WERI-Rb-1 (cell line): Measurements from ENCODE around the gene BPNT1.

ENCODE experiments used
- DNase-seq: peaks from one replicate; pipeline ENCODE4 v3.0.0-alpha.2; 2020
- H3K27ac ChIP-seq: fragments of 250-450 bp; sonication (Bioruptor Pico); 2 replicates; pipeline ENCODE4 v1.5.1; 2020; ENCODE audit warnings: mild to moderate bottlenecking, moderate library complexity
- H3K27me3 ChIP-seq: fragments of 250-450 bp; sonication (Bioruptor Pico); 2 replicates; pipeline ENCODE4 v1.5.1; 2021; ENCODE audit warnings: mild to moderate bottlenecking, low read depth, moderate library complexity; ENCODE audit not compliant: insufficient read depth, severe bottlenecking
- H3K36me3 ChIP-seq: fragments of 250-450 bp; sonication (Bioruptor Pico); 2 replicates; pipeline ENCODE4 v1.5.1; 2020; ENCODE audit warnings: mild to moderate bottlenecking, moderate library complexity
- H3K4me3 ChIP-seq: 2 replicates; pipeline ENCODE4 v1.5.1; 2011; ENCODE audit warnings: low read depth, mild to moderate bottlenecking, control low read depth, low read length
- H3K9me3 ChIP-seq: fragments of 250-450 bp; sonication (Bioruptor Pico); 2 replicates; pipeline ENCODE4 v1.5.1; 2021; ENCODE audit warnings: mild to moderate bottlenecking, moderate library complexity; ENCODE audit not compliant: severe bottlenecking
- TF ChIP-seq, protein P1 (sequence below): IDR thresholded peaks from 2 replicates; pipeline ENCODE4 v1.5.1; 2011; ENCODE audit warnings: low read depth, mild to moderate bottlenecking, control low read depth, inconsistent platforms, low read length

The BPNT1 gene

DNA sequence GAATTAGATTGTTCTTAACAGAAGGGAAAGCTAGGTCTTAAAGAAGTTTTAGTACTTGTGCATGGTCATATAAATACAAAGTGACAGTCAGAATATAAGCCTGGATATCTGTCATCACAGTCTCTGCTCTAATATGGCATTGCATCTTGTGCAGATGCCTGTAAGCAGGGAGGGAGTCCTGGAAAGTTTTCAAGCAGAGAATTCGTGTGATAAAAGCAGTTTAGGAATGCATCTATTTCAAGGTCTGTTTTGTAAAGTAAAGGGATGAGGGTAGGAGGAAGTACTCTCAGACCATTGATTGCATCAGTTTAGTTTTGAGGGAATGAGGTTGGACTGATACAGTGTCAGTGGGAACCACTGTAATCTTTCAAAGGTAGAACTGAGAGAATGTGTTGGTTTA lies 35.0 kb upstream of the BPNT1 start:
- Histone ChIP-seq H3K27ac (no peak overlapping the region), H3K27me3 (no peaks in the 10 kb centered on the region), H3K36me3 (peaks cover 18% of the 10 kb centered on the region), H3K4me3 (no peak overlapping the region), H3K9me3 (no peaks in the 10 kb centered on the region)
- TF ChIP-seq, protein P1, sequence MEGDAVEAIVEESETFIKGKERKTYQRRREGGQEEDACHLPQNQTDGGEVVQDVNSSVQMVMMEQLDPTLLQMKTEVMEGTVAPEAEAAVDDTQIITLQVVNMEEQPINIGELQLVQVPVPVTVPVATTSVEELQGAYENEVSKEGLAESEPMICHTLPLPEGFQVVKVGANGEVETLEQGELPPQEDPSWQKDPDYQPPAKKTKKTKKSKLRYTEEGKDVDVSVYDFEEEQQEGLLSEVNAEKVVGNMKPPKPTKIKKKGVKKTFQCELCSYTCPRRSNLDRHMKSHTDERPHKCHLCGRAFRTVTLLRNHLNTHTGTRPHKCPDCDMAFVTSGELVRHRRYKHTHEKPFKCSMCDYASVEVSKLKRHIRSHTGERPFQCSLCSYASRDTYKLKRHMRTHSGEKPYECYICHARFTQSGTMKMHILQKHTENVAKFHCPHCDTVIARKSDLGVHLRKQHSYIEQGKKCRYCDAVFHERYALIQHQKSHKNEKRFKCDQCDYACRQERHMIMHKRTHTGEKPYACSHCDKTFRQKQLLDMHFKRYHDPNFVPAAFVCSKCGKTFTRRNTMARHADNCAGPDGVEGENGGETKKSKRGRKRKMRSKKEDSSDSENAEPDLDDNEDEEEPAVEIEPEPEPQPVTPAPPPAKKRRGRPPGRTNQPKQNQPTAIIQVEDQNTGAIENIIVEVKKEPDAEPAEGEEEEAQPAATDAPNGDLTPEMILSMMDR = no peak
- DNase-seq = no peak

DNA sequence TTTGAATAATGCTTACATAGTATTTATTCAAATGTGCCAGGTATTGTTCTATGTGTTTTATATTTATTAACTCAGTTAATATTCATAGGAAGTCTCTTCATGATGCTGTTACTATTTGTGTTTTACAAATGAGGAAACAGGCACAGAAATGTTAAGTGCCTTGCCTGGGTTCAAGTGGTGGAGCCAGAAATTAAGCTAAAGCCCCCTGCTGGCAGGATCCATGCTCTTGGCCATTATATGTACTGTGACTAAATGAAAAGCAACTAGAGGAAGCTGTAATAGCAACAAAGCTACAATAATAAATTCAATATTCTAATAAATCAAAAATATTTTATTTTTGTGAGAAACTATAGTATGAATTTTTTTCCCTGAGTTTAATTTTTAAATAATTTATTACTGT lies 34.3 kb upstream of the BPNT1 start:
- Histone ChIP-seq H3K36me3 (peaks cover 15% of the 10 kb centered on the region), H3K27me3 (no peaks in the 10 kb centered on the region), H3K9me3 (no peaks in the 10 kb centered on the region), H3K4me3 (no peak overlapping the region), H3K27ac (no peak overlapping the region)
- DNase-seq = peak; percentile 53
- TF ChIP-seq, protein P1 = peak; percentile 57

DNA sequence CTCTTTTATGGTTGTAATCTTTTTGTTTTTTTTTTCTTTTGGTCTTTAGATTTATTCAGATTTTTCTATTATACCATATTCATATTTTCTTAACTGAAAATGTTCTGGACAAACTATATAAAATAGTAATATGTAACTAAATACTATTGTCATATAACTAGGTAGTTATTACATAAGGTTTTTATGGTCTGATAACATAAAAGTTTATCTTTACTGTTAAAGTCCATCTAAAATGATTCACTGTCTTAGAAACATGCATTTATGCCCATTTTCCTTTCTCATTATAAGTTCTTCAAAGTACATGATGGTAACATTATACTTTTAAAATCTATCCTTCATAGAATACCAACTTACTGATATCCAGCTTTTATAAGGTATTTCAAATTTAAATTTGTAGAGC lies 33.5 kb upstream of the BPNT1 start:
- no peaks in the 10 kb centered on the region for H3K9me3 ChIP-seq
- H3K27me3 ChIP-seq = no peaks in the 10 kb centered on the region
- no peak overlapping the region for H3K27ac ChIP-seq
- TF ChIP-seq, protein P1 = no peak
- peaks cover 17% of the 10 kb centered on the region for H3K36me3 ChIP-seq
- DNase-seq = no peak
- no peak overlapping the region for H3K4me3 ChIP-seq

GRCh38 chr1:220121791-220122530 lies 32.4 kb upstream of the BPNT1 start:
- no peaks in the 10 kb centered on the region for H3K9me3 ChIP-seq
- TF ChIP-seq, protein P1 = no peak
- DNase-seq = no peak
- no peak overlapping the region for H3K27ac ChIP-seq
- H3K27me3 ChIP-seq = no peaks in the 10 kb centered on the region
- H3K36me3 ChIP-seq = peaks cover 16% of the 10 kb centered on the region
- H3K4me3 ChIP-seq = no peak overlapping the region

DNA sequence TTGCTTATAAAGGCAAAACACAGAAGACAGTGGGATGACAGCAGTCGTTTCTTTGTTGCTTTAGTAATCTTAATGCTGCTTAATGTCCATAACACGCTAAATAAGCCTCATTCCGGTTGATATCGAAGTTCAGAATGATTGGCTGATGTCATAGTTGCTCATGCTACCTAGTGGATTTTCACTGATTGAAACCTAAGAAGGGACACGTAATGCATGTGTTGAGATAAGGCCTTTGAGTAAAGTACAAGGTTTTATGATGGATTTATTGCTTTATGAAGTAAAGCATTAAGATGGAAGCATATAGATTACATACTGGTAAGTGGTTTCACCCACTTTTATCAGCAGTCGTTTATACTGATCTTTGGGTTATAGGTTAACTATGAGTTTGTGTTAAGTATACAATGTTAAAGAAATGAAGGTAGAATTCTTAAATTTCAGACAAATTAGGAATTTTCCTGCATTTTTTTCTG lies 29.5 kb upstream of the BPNT1 start:
- no peaks in the 10 kb centered on the region for H3K9me3 ChIP-seq
- H3K27ac ChIP-seq = no peak overlapping the region
- H3K4me3 ChIP-seq = no peak overlapping the region
- H3K27me3 ChIP-seq = no peaks in the 10 kb centered on the region
- TF ChIP-seq, protein P1 = no peak
- H3K36me3 ChIP-seq = peaks cover 35% of the 10 kb centered on the region
- no peak for DNase-seq
